Measurements from ENCODE around the gene RAB13. TPM values are rescaled to one million over a fixed set of nuclear protein-coding genes. Genes with fewer than 3 reads are reported as not detected.

The RAB13 gene
- total RNA-seq, 1 donor from 2014 or later: 49.1 TPM

- ATAC-seq (ENCODE audit: low read depth): no peak
- no peak for TF ChIP-seq CTCF (IDR thresholded peaks at IDR 0.05)
- ChIA-PET CTCF (no interaction called here), POLR2A (interaction anchor here (0.7 to 2.5 kb wide), 6 partner anchors 18 to 239 kb away, joined by 3 to 13 read pairs (median 4); partner anchors contain the start of genes CREB3L4, GATAD2B, RAB13 and RPS27)
- H3K4me1 Mint-ChIP-seq: peaks cover 34% of the 10 kb centered on the region
- peaks cover 85% of the 10 kb centered on the region for H3K36me3 Mint-ChIP-seq (ENCODE audit: low read depth)
- intact Hi-C loops (cut with micrococcal nuclease): no loop called here
- no peaks in the 10 kb centered on the region for H3K9me3 Mint-ChIP-seq
- no peaks in the 10 kb centered on the region for H3K27me3 Mint-ChIP-seq
- H3K27ac Mint-ChIP-seq: no peak overlapping the region
- no peak overlapping the region for H3K4me3 Mint-ChIP-seq
- DNase-seq: no peak
Measured at GRCh38 chr1:153940756-153941155, 45.4 kb downstream of the RAB13 start.

- peak overlapping the region; percentile 41 for H3K27ac Mint-ChIP-seq
- CTCF ChIA-PET: no interaction called here
- H3K4me3 Mint-ChIP-seq: no peak overlapping the region
- H3K27me3 Mint-ChIP-seq: no peaks in the 10 kb centered on the region
- H3K4me1 Mint-ChIP-seq: peaks cover 24% of the 10 kb centered on the region
- ATAC-seq (ENCODE audit: low read depth): no peak
- POLR2A ChIA-PET: interaction anchor here (0.6 to 2.5 kb wide), 8 partner anchors 11 to 1056 kb away, joined by 3 to 13 read pairs (median 4); partner anchors contain the start of genes CREB3L4, GATAD2B, RAB13 and RPS27
- no peaks in the 10 kb centered on the region for H3K9me3 Mint-ChIP-seq
- no peak for DNase-seq
- TF ChIP-seq CTCF (IDR thresholded peaks at IDR 0.05): no peak
- intact Hi-C loops (cut with micrococcal nuclease): no loop called here
- peaks cover 88% of the 10 kb centered on the region for H3K36me3 Mint-ChIP-seq (ENCODE audit: low read depth)
Measured at GRCh38 chr1:153939476-153939875, 46.7 kb downstream of the RAB13 start.

GRCh38 chr1:153938996-153939395 lies 47.1 kb downstream of the RAB13 start:
- H3K27me3 Mint-ChIP-seq: no peaks in the 10 kb centered on the region
- DNase-seq: no peak
- H3K4me3 Mint-ChIP-seq: no peak overlapping the region
- no peak overlapping the region for H3K27ac Mint-ChIP-seq
- no peaks in the 10 kb centered on the region for H3K9me3 Mint-ChIP-seq
- ChIA-PET CTCF (no interaction called here), POLR2A (interaction anchor here (0.6 to 1.6 kb wide), 4 partner anchors 38 to 1057 kb away, joined by 3 to 5 read pairs (median 4); partner anchors contain the start of gene RPS27)
- no peak for ATAC-seq (ENCODE audit: low read depth)
- H3K36me3 Mint-ChIP-seq (ENCODE audit: low read depth): peaks cover 90% of the 10 kb centered on the region
- TF ChIP-seq CTCF (IDR thresholded peaks at IDR 0.05): no peak
- peaks cover 19% of the 10 kb centered on the region for H3K4me1 Mint-ChIP-seq
- intact Hi-C loops (cut with micrococcal nuclease): no loop called here

- POLR2A ChIA-PET: interaction anchor here (1.3 to 1.4 kb wide), 2 partner anchors 9 to 14 kb away, joined by 5 to 7 read pairs; partner anchors contain the start of genes DENND4B and GATAD2B
- ATAC-seq (ENCODE audit: low read depth): no peak
- H3K9me3 Mint-ChIP-seq: no peaks in the 10 kb centered on the region
- intact Hi-C loops (cut with micrococcal nuclease): no loop called here
- H3K4me3 Mint-ChIP-seq: no peak overlapping the region
- CTCF ChIA-PET: no interaction called here
- peaks cover 8% of the 10 kb centered on the region for H3K4me1 Mint-ChIP-seq
- no peak for TF ChIP-seq CTCF (IDR thresholded peaks at IDR 0.05)
- no peak for DNase-seq
- peaks cover 90% of the 10 kb centered on the region for H3K36me3 Mint-ChIP-seq (ENCODE audit: low read depth)
- H3K27me3 Mint-ChIP-seq: no peaks in the 10 kb centered on the region
- no peak overlapping the region for H3K27ac Mint-ChIP-seq
Measured at GRCh38 chr1:153937331-153937730, 48.8 kb downstream of the RAB13 start.

DNA sequence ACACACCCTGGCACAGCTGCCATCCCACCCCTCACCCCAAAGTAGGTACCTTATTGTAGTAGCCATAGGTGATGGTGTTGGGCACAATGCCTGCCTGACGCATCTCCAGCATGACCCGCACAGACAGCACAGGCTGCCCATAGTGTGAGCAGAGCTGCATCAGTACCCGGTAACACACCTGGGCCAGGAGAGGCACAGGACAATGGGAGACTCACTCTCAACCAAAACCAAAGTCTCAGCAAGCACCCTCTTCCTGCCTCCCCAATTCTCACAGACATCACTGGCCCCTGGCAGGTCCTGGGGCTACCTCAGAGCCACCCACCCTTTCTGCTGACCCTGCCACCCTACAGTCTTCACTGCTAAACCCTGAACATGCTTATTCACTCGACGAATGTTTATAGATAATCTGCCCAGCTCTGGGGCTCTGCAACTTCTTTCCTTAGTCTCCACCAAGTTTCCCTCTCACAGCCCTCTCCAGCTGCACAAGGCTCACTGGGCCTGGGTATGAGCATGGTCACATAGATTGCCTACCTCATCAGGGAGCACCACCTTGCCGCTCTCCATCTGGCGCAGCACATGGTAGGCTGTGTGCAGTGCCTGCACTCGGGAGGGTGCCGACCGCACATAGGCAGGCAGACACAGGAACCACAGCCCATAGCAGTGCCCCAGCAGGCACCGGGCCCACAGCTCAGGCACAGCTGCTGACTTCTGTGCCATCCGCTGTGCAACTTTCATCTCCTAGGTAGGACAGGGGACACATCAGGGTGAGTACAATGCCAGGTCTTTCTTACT lies 49.9 kb downstream of the RAB13 start:
- POLR2A ChIA-PET: no interaction called here
- Mint-ChIP-seq H3K27ac (no peak overlapping the region), H3K27me3 (no peaks in the 10 kb centered on the region), H3K4me3 (no peak overlapping the region), H3K4me1 (peaks cover 6% of the 10 kb centered on the region), H3K9me3 (no peaks in the 10 kb centered on the region), H3K36me3 (ENCODE audit: low read depth) (peaks cover 88% of the 10 kb centered on the region)
- DNase-seq (no peak), ATAC-seq (ENCODE audit: low read depth) (no peak)
- CTCF ChIA-PET: no interaction called here
- TF ChIP-seq CTCF (IDR thresholded peaks at IDR 0.05): no peak
- intact Hi-C loops (cut with micrococcal nuclease): no loop called here

Data from activated B cell treated with CpG ODN at 0.5 μM for 24 hours (primary cell).